ENCODE data around the gene HOXA3.
A peak's percentile ranks its signal among the peaks of the same experiment; 100 is the strongest.

HOXA3 gene

GRCh38 chr7:27187475-27188385, 35.3 kb upstream of the HOXA3 start:
- H3K27ac ChIP-seq: no peak overlapping the region
- H3K27me3 ChIP-seq: peaks cover 100% of the 10 kb centered on the region
- H3K4me3 ChIP-seq (ENCODE audit: low read depth in 1 of 2, low read length in 1 of 2): peak overlapping the region in 1 of 2 experiments; percentile 50
- TF ChIP-seq CTCF (IDR thresholded peaks at IDR 0.05): no peak
- peaks cover 51 to 63% of the 10 kb centered on the region in 2 experiments for H3K4me1 ChIP-seq (ENCODE audit: control insufficient read depth in 1 of 2, insufficient read depth in 1 of 2, low read depth in 1 of 2, low read length in 1 of 2)
- H3K36me3 ChIP-seq: no peaks in the 10 kb centered on the region
- no peaks in the 10 kb centered on the region for H3K9me3 ChIP-seq

GRCh38 chr7:27186668-27187474, 34.5 kb upstream of the HOXA3 start:
- H3K27ac ChIP-seq: no peak overlapping the region
- peaks cover 43 to 54% of the 10 kb centered on the region in 2 experiments for H3K4me1 ChIP-seq (ENCODE audit: control insufficient read depth in 1 of 2, insufficient read depth in 1 of 2, low read depth in 1 of 2, low read length in 1 of 2)
- TF ChIP-seq CTCF (IDR thresholded peaks at IDR 0.05): no peak
- H3K4me3 ChIP-seq (ENCODE audit: low read depth in 1 of 2, low read length in 1 of 2): no peak overlapping the region
- peaks cover 100% of the 10 kb centered on the region for H3K27me3 ChIP-seq
- H3K36me3 ChIP-seq: no peaks in the 10 kb centered on the region
- no peaks in the 10 kb centered on the region for H3K9me3 ChIP-seq

GRCh38 chr7:27185854-27186667, 33.7 kb upstream of the HOXA3 start:
- Histone ChIP-seq H3K27ac (no peak overlapping the region), H3K9me3 (no peaks in the 10 kb centered on the region), H3K36me3 (no peaks in the 10 kb centered on the region), H3K4me1 (ENCODE audit: control insufficient read depth in 1 of 2, insufficient read depth in 1 of 2, low read depth in 1 of 2, low read length in 1 of 2) (peaks cover 41 to 50% of the 10 kb centered on the region in 2 experiments), H3K4me3 (ENCODE audit: low read depth in 1 of 2, low read length in 1 of 2) (no peak overlapping the region), H3K27me3 (peaks cover 100% of the 10 kb centered on the region)
- no peak for TF ChIP-seq CTCF (IDR thresholded peaks at IDR 0.05)

- Histone ChIP-seq H3K9me3 (no peaks in the 10 kb centered on the region), H3K4me1 (ENCODE audit: control insufficient read depth in 1 of 2, insufficient read depth in 1 of 2, low read depth in 1 of 2, low read length in 1 of 2) (peaks cover 41 to 50% of the 10 kb centered on the region in 2 experiments), H3K27ac (no peak within 1 kb of the TSS), H3K4me3 (ENCODE audit: low read depth in 1 of 2, low read length in 1 of 2) (peak within 1 kb of the TSS; percentile 13 to 45), H3K27me3 (peaks cover 100% of the 10 kb centered on the region), H3K36me3 (no peaks in the 10 kb centered on the region)
- TF ChIP-seq CTCF (IDR thresholded peaks at IDR 0.05): no peak
Measured at GRCh38 chr7:27185013-27185853, 32.9 kb upstream of the HOXA3 start, which contains the start of gene HOXA11. TSS of gene HOXA11 (minus strand) at chr7:27185232. CDS start at chr7:27185144, 88 bp downstream.
